GM12878 (cell line): ENCODE measurements around the gene NRSN1. TPM values are rescaled to one million over a fixed set of nuclear protein-coding genes. Genes with fewer than 3 reads are reported as not detected.

Experiments used
- ATAC-seq: fragments of 200-7000 bp; cut with Tn5 transposase; 3 replicates; pipeline ENCODE4 v1.9.1; 2020; ENCODE audit warnings: mild to moderate bottlenecking, moderate library complexity
- BruUV-seq: library from RNA; stranded (reverse); fragments of 400-500 nt; replicated peaks from 2 replicates; lab custom pipeline; 2021; lab: Mats Ljungman, UMichigan
- CTCF ChIA-PET: fragments of 300-600 bp; sonication (Branson Sonifier 250); formaldehyde crosslinking; extraction: SDS; loops from one replicate; lab custom pipeline; 2021; ENCODE audit warnings: inconsistent platforms; lab: Yijun Ruan, JAX
- POLR2A ChIA-PET: fragments of 350-600 bp; formaldehyde crosslinking; extraction: SDS; loops from one replicate; lab custom pipeline; 2021; ENCODE audit warnings: inconsistent platforms; lab: Charles Lee
- RAD21 ChIA-PET: fragments of 300-600 bp; sonication (Branson Sonifier 250); formaldehyde crosslinking; loops from one replicate; lab custom pipeline; 2023; ENCODE audit warnings: antibody characterized with exemption; ENCODE audit not compliant: unreplicated experiment; lab: Charles Lee
- SMC1A ChIA-PET: fragments of 300-600 bp; sonication (Branson Sonifier 250); formaldehyde crosslinking; loops from one replicate; lab custom pipeline; 2023; ENCODE audit not compliant: unreplicated experiment, uncharacterized antibody; lab: Charles Lee
- DNase-seq: peaks from one replicate; pipeline ENCODE4 v3.0.0-alpha.2; 2011; ENCODE audit warnings: low read depth, low spot score
- FAIRE-seq: peaks from 3 replicates; lab custom pipeline; 2011; peaks lifted over from hg19 to GRCh38; lab: Jason Lieb, UNC
- H2AFZ ChIP-seq: 2 replicates; pipeline ENCODE4 v1.6.0; 2011; ENCODE audit warnings: low read depth, low read length, control low read depth; ENCODE audit not compliant: control insufficient read depth
- H3K27ac ChIP-seq: 2 replicates; pipeline ENCODE4 v1.5.1; 2011; ENCODE audit warnings: control low read depth; ENCODE audit not compliant: control insufficient read depth, insufficient read depth
- H3K27me3 ChIP-seq, 2 experiments: replicated peaks in 1 of 2; 2 replicates each; pipeline versions ENCODE4 v1.6.0 to v1.6.1; 2011; ENCODE audit warnings: low read length in 1 of 2; ENCODE audit not compliant: control insufficient read depth in 2 of 2, insufficient read depth in 2 of 2
- H3K36me3 ChIP-seq, 2 experiments: 2 replicates each; pipeline ENCODE4 v1.5.1; 2011; ENCODE audit warnings: low read length in 1 of 2; ENCODE audit not compliant: control insufficient read depth in 2 of 2, insufficient read depth in 2 of 2
- H3K4me1 ChIP-seq: 2 replicates; pipeline ENCODE4 v1.6.1; 2011; ENCODE audit warnings: mild to moderate bottlenecking, low read length, moderate library complexity, mixed read lengths; ENCODE audit not compliant: control insufficient read depth, insufficient read depth
- H3K4me2 ChIP-seq: 2 replicates; pipeline ENCODE4 v1.6.0; 2011; ENCODE audit warnings: control low read depth; ENCODE audit not compliant: control insufficient read depth, insufficient read depth
- H3K4me3 ChIP-seq: fragments of 200-600 bp; sonication (generic); 2 replicates; pipeline ENCODE4 v1.5.1; 2016
- H3K79me2 ChIP-seq: 2 replicates; pipeline ENCODE4 v1.6.0; 2011; ENCODE audit warnings: low read length; ENCODE audit not compliant: control insufficient read depth, insufficient read depth
- H3K9ac ChIP-seq: 2 replicates; pipeline ENCODE4 v1.8.0; 2011; ENCODE audit warnings: low read length, control low read depth, mixed read lengths; ENCODE audit not compliant: control insufficient read depth, insufficient read depth
- H3K9me3 ChIP-seq: replicated peaks from 3 replicates; pipeline ENCODE4 v1.5.1; 2011; ENCODE audit warnings: mild to moderate bottlenecking, low read length; ENCODE audit not compliant: control insufficient read depth, insufficient read depth
- H4K20me1 ChIP-seq: 2 replicates; pipeline ENCODE4 v1.6.0; 2011; ENCODE audit not compliant: control insufficient read depth, insufficient read depth
- CEBPB ChIP-seq, 2 experiments: fragments of 150-350 bp in 1 of 2; IDR thresholded peaks; 2 replicates each; pipeline ENCODE4 v1.6.1; 2012 to 2014; ENCODE audit warnings: low read depth in 2 of 2, low read length in 2 of 2, borderline replicate concordance in 1 of 2, inconsistent platforms in 1 of 2
- JUNB ChIP-seq: IDR thresholded peaks from 2 replicates; pipeline ENCODE4 v1.6.1; 2016; ENCODE audit warnings: antibody characterized with exemption, mild to moderate bottlenecking
- KAT2A ChIP-seq: conservative IDR thresholded peaks from 2 replicates; pipeline ENCODE4 v1.6.1; 2011; ENCODE audit warnings: low read depth, low read length; ENCODE audit not compliant: control insufficient read depth
- NRF1 ChIP-seq: conservative IDR thresholded peaks from 2 replicates; pipeline ENCODE4 v1.6.1; 2011; ENCODE audit warnings: mild to moderate bottlenecking, low read depth, low read length, improper control_type of control experiment
- PAX5 ChIP-seq: IDR thresholded peaks from 2 replicates; pipeline ENCODE4 v1.6.1; 2011; ENCODE audit warnings: low read depth, low read length, borderline replicate concordance
- POLR2AphosphoS5 ChIP-seq: IDR thresholded peaks from 2 replicates; pipeline ENCODE4 v1.6.1; 2011; ENCODE audit warnings: mild to moderate bottlenecking, low read length, inconsistent platforms
- POU2F2 ChIP-seq: IDR thresholded peaks from 3 replicates; pipeline ENCODE4 v1.6.1; 2011; ENCODE audit warnings: low read depth, mild to moderate bottlenecking, low read length, borderline replicate concordance
- RAD21 ChIP-seq: IDR thresholded peaks from 2 replicates; pipeline ENCODE4 v1.6.1; 2011; ENCODE audit warnings: mild to moderate bottlenecking, low read depth, low read length, moderate library complexity; ENCODE audit not compliant: insufficient read depth
- RB1 ChIP-seq: fragments of 450-650 bp; formaldehyde crosslinking; IDR thresholded peaks from 2 replicates; pipeline ENCODE4 v1.6.1; 2017; ENCODE audit warnings: mild to moderate bottlenecking, borderline replicate concordance
- RFX5 ChIP-seq: IDR thresholded peaks from 2 replicates; pipeline ENCODE4 v1.6.1; 2011; ENCODE audit warnings: low read depth, low read length, improper control_type of control experiment
- SIN3A ChIP-seq: IDR thresholded peaks from 2 replicates; pipeline ENCODE4 v1.6.1; 2012; ENCODE audit warnings: low read depth, low read length, improper control_type of control experiment
- SMARCA5 ChIP-seq: fragments of 450-650 bp; IDR thresholded peaks from 2 replicates; pipeline ENCODE4 v1.6.1; 2017; ENCODE audit warnings: mild to moderate bottlenecking
- TCF12 ChIP-seq: IDR thresholded peaks from 2 replicates; pipeline ENCODE4 v1.6.1; 2011; ENCODE audit warnings: low read depth, mild to moderate bottlenecking, low read length
- ZNF384 ChIP-seq: IDR thresholded peaks from 2 replicates; pipeline ENCODE4 v1.6.1; 2012; ENCODE audit warnings: low read depth, mild to moderate bottlenecking, low read length, improper control_type of control experiment, borderline replicate concordance
- WGBS: methylation state at CpG from one replicate; pipeline ENCODE4 v1.1.6; 2016; ENCODE audit warnings: low lambda C conversion rate; ENCODE audit not compliant: insufficient replicate concordance, insufficient coverage; ENCODE audit errors: missing lambda C conversion rate; 5-methylcytosine and 5-hydroxymethylcytosine counted together
- in situ Hi-C: fragments of 300-500 bp; cut with MboI; formaldehyde crosslinking; loops from 9 replicates; pipeline ENCODE4 v1.14.3; 2018; ENCODE audit warnings: mixed read lengths
- intact Hi-C: fragments of 100-400 bp; cut with micrococcal nuclease; formaldehyde crosslinking; loops from one replicate; pipeline ENCODE4 v1.14.2; 2022; ENCODE audit not compliant: unreplicated experiment
- polyA plus RNA-seq, 11 experiments: library from polyadenylated mRNA; depleted of rRNA in 4 of 11; unstranded in 6 of 11; stranded (reverse) in 5 of 11; fragments of >200 nt; fragmentation: Nextera tagmentation in 4 of 11; fragmentation: Illumina TruSeq in 1 of 11; extraction: Ambion mirVana in 4 of 11; extraction: Trizol in 1 of 11; gene quantifications; 1 replicate in 1 of 11; 2 replicates in 10 of 11; pipeline versions ENCODE4 v1.2.1 to v1.2.3, GENCODE V29; 2011 to 2016; ENCODE audit warnings: inconsistent platforms in 2 of 11, missing spikeins in 2 of 11, low read depth in 1 of 11
- total RNA-seq, 4 experiments: library from RNA; depleted of rRNA in 3 of 4; stranded (reverse); fragments of >200 nt in 3 of 4; fragmentation: Illumina TruSeq in 1 of 4; extraction: Trizol in 1 of 4; gene quantifications; 2 replicates each; pipeline versions ENCODE4 v1.2.1 to v1.2.3, GENCODE V29; 2013 to 2021
- TF ChIP-seq, protein P1 (sequence below): IDR thresholded peaks from 2 replicates; pipeline ENCODE4 v1.6.1; 2011; ENCODE audit warnings: low read depth, low read length, improper control_type of control experiment, borderline replicate concordance
- TF ChIP-seq, protein P2 (sequence below): fragments of 450-650 bp; IDR thresholded peaks from 2 replicates; pipeline ENCODE4 v1.6.1; 2017; ENCODE audit warnings: mild to moderate bottlenecking, low read depth, inconsistent platforms; ENCODE audit not compliant: poor library complexity, severe bottlenecking

NRSN1 gene
- total and polyA plus RNA-seq, 10 of the 15 experiments (the other 5 are each of a cell fraction or from before 2014, with no cell fraction given), result not detected

GRCh38 chr6:24191346-24191745, 65.3 kb downstream of the NRSN1 start:
- Histone ChIP-seq H2AFZ (no peak overlapping the region), H3K36me3 (no peaks in the 10 kb centered on the region), H3K4me1 (no peaks in the 10 kb centered on the region), H3K9ac (no peak overlapping the region), H3K27me3 (no peaks in the 10 kb centered on the region; a peak in 2 of 4 replicates), H3K4me3 (no peak overlapping the region), H3K4me2 (no peak overlapping the region), H3K79me2 (no peaks in the 10 kb centered on the region), H3K9me3 (no peaks in the 10 kb centered on the region), H4K20me1 (no peaks in the 10 kb centered on the region), H3K27ac (no peak overlapping the region)
- SMC1A ChIA-PET, result no interaction called here
- TF ChIP-seq PAX5, result no peak
- no peak for TF ChIP-seq RFX5
- TF ChIP-seq, protein P1, sequence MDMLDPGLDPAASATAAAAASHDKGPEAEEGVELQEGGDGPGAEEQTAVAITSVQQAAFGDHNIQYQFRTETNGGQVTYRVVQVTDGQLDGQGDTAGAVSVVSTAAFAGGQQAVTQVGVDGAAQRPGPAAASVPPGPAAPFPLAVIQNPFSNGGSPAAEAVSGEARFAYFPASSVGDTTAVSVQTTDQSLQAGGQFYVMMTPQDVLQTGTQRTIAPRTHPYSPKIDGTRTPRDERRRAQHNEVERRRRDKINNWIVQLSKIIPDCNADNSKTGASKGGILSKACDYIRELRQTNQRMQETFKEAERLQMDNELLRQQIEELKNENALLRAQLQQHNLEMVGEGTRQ, result no peak
- no peak for TF ChIP-seq POLR2AphosphoS5
- TF ChIP-seq RAD21, result no peak
- TF ChIP-seq TCF12, result no peak
- TF ChIP-seq KAT2A, result no peak
- in situ Hi-C loops (no loop called here), intact Hi-C loops (no loop called here)
- FAIRE-seq (no peak), DNase-seq (no peak), ATAC-seq (no peak)
- 4% methylated on average over 2 of the region's 2 CpGs for WGBS
- POLR2A ChIA-PET, result no interaction called here
- CTCF ChIA-PET, result no interaction called here
- no TSS peak for BruUV-seq
- RAD21 ChIA-PET, result no interaction called here

DNA sequence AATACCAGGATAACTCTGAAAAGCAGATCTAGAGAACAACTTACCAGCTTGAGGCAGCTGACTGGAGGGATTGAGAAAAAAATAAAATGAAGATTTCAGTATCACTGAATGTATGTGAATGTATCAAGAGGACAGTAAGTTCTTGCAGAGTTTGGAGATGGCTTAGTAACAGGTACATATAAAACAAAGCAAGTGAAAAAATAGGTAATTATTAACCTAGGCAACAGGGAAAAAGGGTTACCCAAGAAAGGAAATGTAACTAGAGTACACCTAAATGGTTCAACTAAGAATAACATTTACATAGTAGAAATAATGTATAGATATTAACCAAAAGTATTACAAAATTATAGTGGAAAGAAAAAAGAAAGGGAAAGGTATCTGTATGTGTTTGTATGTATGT, 67.3 kb downstream of the NRSN1 start:
- Histone ChIP-seq H3K36me3 (no peaks in the 10 kb centered on the region), H3K79me2 (no peaks in the 10 kb centered on the region), H3K27me3 (no peaks in the 10 kb centered on the region; a peak in 1 of 4 replicates), H3K9ac (no peak overlapping the region), H3K27ac (no peak overlapping the region), H4K20me1 (no peaks in the 10 kb centered on the region), H3K4me2 (no peak overlapping the region), H3K4me1 (no peaks in the 10 kb centered on the region), H3K9me3 (no peaks in the 10 kb centered on the region), H3K4me3 (no peak overlapping the region), H2AFZ (no peak overlapping the region)
- in situ Hi-C loops (no loop called here), intact Hi-C loops (no loop called here)
- POLR2A ChIA-PET, result no interaction called here
- SMC1A ChIA-PET, result no interaction called here
- RAD21 ChIA-PET, result no interaction called here
- CTCF ChIA-PET, result interaction anchor here (0.6 kb wide), 1 partner anchor 128 kb away, joined by 3 read pairs; no protein-coding TSS in a partner anchor
- FAIRE-seq (no peak), DNase-seq (no peak), ATAC-seq (no peak)
- BruUV-seq, result no TSS peak
- TF ChIP-seq POU2F2, result no peak
- TF ChIP-seq NRF1, result no peak
- TF ChIP-seq JUNB, result no peak
- TF ChIP-seq RB1, result no peak
- no peak for TF ChIP-seq CEBPB (IDR thresholded peaks at IDR 0.05; ENCODE audit: borderline replicate concordance in 1 of 2, low read depth in 2 of 2, low read length in 2 of 2)
- TF ChIP-seq ZNF384, result no peak
- no peak for TF ChIP-seq SMARCA5
- TF ChIP-seq, protein P2, sequence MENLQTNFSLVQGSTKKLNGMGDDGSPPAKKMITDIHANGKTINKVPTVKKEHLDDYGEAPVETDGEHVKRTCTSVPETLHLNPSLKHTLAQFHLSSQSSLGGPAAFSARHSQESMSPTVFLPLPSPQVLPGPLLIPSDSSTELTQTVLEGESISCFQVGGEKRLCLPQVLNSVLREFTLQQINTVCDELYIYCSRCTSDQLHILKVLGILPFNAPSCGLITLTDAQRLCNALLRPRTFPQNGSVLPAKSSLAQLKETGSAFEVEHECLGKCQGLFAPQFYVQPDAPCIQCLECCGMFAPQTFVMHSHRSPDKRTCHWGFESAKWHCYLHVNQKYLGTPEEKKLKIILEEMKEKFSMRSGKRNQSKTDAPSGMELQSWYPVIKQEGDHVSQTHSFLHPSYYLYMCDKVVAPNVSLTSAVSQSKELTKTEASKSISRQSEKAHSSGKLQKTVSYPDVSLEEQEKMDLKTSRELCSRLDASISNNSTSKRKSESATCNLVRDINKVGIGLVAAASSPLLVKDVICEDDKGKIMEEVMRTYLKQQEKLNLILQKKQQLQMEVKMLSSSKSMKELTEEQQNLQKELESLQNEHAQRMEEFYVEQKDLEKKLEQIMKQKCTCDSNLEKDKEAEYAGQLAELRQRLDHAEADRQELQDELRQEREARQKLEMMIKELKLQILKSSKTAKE, result no peak
- no peak for TF ChIP-seq SIN3A
